G401 (cell line): ENCODE data around the gene ANK2. TPM values are rescaled to one million over a fixed set of nuclear protein-coding genes. Genes with fewer than 3 reads are reported as not detected.

ENCODE experiments used
- DNase-seq: peaks from one replicate; pipeline ENCODE4 v3.0.0-alpha.2; 2015; ENCODE audit warnings: low spot score
- in situ Hi-C: cut with HindIII; loops from 2 replicates; pipeline ENCODE4 v1.10.0; 2016; ENCODE audit warnings: low sequenced_read_pairs, mixed read lengths
- total RNA-seq: library from RNA; depleted of rRNA; stranded (reverse); fragments of >200 nt; shearing (Covaris generic); gene quantifications from 2 replicates; pipeline ENCODE4 v1.2.3, GENCODE V29; 2014

The ANK2 gene
- total RNA-seq, 1 experiment from 2014 or later: 7.2 TPM

- in situ Hi-C loops: no loop called here
- no peak for DNase-seq
Observed at GRCh38 chr4:113303315-113303714, 253.9 kb downstream of the ANK2 start.

- DNase-seq: no peak
- in situ Hi-C loops: no loop called here
Observed at GRCh38 chr4:113311047-113311446, 261.6 kb downstream of the ANK2 start.

DNA sequence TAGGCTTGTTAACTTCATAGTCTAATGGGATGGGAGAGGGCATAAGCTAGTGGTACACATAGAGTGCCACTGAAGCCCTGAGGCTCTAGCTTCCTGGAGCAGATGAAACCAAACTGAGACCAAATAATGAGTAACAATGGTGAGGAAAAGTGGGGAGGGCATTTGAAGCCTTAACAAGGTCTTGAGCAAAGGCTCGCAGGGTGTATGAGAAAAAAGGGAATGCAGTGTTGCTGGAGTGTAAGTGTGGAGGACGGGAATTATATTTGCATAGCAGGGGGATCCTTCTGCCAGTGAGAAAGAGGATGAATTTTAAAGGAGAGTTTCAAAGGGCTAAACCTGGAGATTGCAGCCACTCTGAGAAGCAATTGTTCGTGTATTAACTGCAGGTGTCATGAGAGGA is 263.1 kb downstream of the ANK2 start:
- DNase-seq: no peak
- in situ Hi-C loops: no loop called here

DNA sequence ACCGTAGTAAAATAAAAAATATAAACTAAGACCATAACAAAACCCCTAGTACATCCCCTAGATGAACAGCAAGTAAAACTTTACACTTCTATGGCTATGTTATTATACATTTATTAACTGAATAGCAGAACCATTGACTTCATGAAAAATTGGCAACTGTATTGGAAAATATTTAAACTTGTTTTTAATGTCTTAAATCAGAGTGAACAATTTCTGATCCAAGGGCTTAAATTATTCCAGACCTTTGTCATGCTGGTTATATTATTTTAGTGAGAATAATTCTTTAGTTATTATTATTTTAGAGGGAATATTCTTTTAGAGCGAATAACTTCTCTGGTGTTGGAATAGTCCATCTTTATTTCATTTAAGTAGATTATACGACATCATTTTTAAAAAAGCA is 265.0 kb downstream of the ANK2 start:
- in situ Hi-C loops: no loop called here
- DNase-seq: no peak

DNA sequence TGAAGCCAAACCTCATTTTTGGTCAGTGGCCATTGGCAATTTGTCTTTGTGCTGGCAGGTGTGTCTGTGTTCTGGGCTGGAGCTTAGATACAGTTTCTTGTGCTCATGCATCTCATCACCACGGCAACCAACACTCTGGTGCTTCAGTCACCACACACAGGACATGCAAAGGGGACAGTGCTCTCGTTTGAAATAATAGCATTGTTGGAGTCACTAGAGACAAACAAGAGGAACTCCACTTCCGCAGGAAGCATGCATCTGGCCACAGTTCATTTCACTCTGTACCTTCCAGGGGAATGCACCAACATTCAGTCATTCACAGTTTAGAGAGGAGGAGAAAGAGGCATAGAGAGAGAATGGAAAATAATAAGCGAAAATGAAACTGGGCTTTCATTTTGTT is 267.4 kb downstream of the ANK2 start:
- peak; percentile 90 for DNase-seq

DNA sequence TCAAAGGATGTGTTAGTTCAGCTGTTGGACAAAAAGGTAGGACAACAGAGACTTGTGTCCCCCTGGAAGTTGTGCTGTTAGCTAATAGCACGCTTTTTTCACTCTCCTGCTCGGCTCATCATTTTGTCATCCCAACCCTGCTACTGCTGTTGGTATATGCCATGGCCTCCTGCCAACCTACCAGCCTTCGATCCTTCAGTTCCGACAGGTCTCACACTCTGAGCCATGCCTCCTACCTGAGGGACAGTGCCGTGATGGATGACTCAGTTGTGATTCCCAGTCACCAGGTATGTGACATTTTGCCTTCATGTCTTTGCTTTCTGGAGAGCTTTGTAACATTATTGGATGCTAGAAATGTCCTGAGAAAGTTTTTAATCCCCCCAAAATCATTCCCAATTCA is 268.1 kb downstream of the ANK2 start:
- in situ Hi-C loops: no loop called here
- DNase-seq: peak; percentile 57

More for the DNA sequence above, 267.4 kb downstream of the ANK2 start:
- in situ Hi-C loops: no loop called here

- in situ Hi-C loops: no loop called here
- DNase-seq: no peak
Observed at GRCh38 chr4:113322736-113323135, 273.3 kb downstream of the ANK2 start.

GRCh38 chr4:113325876-113326615 is 276.6 kb downstream of the ANK2 start:
- DNase-seq: no peak
- in situ Hi-C loops: no loop called here

- in situ Hi-C loops: no loop called here
- no peak for DNase-seq
Observed at GRCh38 chr4:113327494-113327893, 278.0 kb downstream of the ANK2 start.

GRCh38 chr4:113328514-113328913 is 279.1 kb downstream of the ANK2 start:
- in situ Hi-C loops: no loop called here
- DNase-seq: no peak

- no peak for DNase-seq
- in situ Hi-C loops: no loop called here
Observed at GRCh38 chr4:113330200-113330599, 280.7 kb downstream of the ANK2 start.

- no peak for DNase-seq
- in situ Hi-C loops: no loop called here
Observed at GRCh38 chr4:113331811-113332210, 282.4 kb downstream of the ANK2 start.

DNA sequence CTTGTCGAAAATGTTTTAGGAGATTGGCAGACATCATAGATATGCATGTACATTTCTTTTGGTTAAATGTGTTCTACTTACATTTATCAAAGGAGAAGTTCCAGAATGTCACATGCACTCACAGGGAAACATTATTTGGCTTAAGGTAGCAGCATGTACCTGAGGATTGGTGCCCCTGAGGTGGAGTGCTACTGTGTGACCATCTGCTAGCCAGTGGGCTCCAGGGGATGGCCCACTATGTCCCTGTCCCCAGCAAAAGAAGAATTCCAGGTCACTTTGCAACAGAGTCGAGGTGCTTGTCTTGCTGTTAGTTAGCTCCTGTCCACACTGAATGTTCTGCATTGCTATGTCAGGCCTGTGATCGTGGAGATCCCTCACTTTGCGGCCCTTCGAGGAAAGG is 283.2 kb downstream of the ANK2 start:
- in situ Hi-C loops: no loop called here

GRCh38 chr4:113335746-113336145 is 286.3 kb downstream of the ANK2 start:
- DNase-seq: no peak
- in situ Hi-C loops: no loop called here

More for the DNA sequence above, 283.2 kb downstream of the ANK2 start:
- peak; percentile 90 for DNase-seq

DNA sequence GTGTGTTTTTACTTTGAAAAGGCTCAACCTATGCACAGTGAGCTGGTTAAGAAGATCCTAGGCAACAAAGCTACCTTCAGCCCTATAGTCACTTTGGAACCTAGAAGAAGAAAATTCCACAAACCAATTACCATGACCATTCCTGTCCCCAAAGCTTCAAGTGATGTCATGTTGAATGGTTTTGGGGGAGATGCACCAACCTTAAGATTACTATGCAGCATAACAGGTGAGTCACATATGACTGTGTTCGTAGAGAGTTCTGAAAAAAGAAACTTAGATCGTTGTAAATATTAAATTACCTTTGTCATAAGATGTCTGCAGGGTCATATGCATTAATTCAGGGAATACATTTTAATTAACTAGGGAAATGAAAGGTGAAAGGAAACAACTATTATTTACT is 287.1 kb downstream of the ANK2 start:
- DNase-seq: no peak
- in situ Hi-C loops: no loop called here

GRCh38 chr4:113339430-113339813 is 290.0 kb downstream of the ANK2 start:
- DNase-seq: no peak
- in situ Hi-C loops: no loop called here

DNA sequence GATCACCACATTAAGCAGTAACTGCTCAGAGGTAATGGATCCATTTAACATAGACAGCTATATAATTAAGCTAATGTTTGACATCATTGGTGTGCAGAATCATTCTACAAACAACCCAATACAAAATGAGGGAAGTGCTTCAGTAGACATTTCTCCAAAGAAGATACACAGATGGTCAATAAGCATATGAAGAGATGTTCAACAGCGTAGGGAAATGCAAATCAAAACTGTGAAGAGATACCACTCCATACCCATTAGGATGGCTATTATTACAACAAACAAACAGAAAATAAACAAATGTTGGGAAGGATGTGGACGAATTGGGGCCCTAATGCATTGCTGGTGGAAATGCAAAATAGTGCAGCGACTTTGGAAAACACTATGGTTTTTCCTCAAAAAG is 294.6 kb downstream of the ANK2 start:
- in situ Hi-C loops: no loop called here
- no peak for DNase-seq

GRCh38 chr4:113347245-113347644 is 297.8 kb downstream of the ANK2 start:
- in situ Hi-C loops: no loop called here
- no peak for DNase-seq

DNA sequence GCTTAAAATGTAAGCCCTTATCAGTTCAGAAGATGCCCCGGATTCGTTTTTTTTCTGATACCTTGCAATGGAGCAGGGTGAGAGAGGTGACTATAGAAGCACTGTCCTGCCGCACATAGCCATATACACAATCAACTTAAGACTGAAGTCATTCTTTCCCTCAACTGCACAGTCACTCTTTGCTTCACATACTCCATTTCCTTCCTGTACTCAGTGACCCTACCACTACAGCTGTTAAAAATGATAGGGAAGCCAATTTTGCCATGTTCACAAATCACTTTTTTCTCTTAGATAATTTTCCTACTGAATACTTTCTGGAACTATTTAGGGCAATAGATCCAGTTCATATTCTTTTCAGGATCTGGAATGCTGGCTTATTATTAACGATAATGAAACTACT is 300.0 kb downstream of the ANK2 start:
- DNase-seq: no peak
- in situ Hi-C loops: no loop called here

GRCh38 chr4:113350576-113350975 is 301.1 kb downstream of the ANK2 start:
- DNase-seq: no peak
- in situ Hi-C loops: no loop called here

GRCh38 chr4:113355550-113356371 is 306.3 kb downstream of the ANK2 start:
- DNase-seq: no peak
- in situ Hi-C loops: no loop called here
